ENCODE measurements around the gene OR2AJ1.
"Not testable (repeated sequence)": the region's sequence is repeated elsewhere in the genome, so short reads cannot be mapped to it uniquely, and the experiment has no call there.

The OR2AJ1 gene

DNA sequence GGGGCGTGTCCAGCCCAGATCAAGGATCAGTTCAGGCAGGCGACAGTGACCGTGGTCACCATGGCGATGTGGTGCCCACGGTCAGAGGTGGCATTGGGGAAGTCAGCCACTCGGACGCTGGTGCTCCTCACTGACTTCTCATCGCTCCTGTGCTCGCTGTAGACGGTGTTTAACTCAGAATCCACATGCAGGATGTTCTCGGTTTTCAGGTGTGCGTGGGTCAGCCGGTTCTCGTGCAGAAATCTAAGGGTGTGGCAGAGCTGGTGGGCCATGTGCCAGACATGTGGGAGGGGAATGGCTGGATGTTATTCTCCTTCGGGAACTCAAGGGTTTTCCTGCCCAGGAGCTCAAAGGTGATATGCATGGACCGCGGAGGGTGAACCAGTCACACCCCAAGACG is 11.7 kb downstream of the OR2AJ1 start:
- H3K4me1 ChIP-seq, result no peaks in the 10 kb centered on the region
- no peaks in the 10 kb centered on the region for H3K36me3 ChIP-seq
- DNase-seq, result no peak
- no peak overlapping the region for H3K4me3 ChIP-seq (ENCODE audit: low read depth, low read length)
- no peaks in the 10 kb centered on the region for H3K9me3 ChIP-seq
- TF ChIP-seq, protein P1, sequence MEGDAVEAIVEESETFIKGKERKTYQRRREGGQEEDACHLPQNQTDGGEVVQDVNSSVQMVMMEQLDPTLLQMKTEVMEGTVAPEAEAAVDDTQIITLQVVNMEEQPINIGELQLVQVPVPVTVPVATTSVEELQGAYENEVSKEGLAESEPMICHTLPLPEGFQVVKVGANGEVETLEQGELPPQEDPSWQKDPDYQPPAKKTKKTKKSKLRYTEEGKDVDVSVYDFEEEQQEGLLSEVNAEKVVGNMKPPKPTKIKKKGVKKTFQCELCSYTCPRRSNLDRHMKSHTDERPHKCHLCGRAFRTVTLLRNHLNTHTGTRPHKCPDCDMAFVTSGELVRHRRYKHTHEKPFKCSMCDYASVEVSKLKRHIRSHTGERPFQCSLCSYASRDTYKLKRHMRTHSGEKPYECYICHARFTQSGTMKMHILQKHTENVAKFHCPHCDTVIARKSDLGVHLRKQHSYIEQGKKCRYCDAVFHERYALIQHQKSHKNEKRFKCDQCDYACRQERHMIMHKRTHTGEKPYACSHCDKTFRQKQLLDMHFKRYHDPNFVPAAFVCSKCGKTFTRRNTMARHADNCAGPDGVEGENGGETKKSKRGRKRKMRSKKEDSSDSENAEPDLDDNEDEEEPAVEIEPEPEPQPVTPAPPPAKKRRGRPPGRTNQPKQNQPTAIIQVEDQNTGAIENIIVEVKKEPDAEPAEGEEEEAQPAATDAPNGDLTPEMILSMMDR (IDR thresholded peaks at IDR 0.05; ENCODE audit: low read depth, low read length), result no peak
- no peaks in the 10 kb centered on the region for H3K27me3 ChIP-seq

DNA sequence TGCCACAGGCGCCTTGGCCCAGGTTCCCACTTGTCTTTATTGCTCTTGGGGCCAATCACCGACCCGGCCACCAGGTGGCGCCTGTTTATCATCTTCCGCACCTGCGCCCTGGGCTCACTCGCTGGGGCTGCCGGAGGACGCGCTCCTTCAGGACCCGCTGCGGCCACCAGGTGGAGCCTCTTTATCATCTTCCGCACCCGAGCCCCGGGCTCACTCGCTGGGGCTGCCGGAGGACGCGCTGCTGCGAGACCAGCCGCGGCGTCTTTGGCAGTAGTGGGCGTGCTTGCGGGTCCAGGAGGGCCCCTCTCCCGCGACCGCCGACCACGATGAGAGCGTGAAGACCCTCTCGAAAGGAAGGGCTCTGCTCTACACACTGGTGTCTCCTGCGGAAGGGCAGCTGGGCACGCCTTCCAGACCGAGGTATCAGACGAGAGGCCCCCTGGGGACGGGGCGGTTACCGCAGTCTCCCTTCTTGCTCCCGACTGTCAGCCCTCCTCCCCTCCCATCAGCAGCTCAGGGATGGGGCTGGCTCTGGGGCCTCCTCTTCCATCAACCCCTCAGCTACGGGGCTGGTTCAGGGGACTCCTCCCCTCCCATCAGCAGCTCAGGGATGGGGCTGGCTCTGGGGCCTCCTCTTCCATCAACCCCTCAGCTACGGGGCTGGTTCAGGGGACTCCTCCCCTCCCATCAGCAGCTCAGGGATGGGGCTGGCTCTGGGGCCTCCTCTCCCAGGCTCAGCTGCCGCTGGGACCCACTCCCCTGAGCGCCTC is 12.5 kb downstream of the OR2AJ1 start:
- TF ChIP-seq, protein P1 (IDR thresholded peaks at IDR 0.05; ENCODE audit: low read depth, low read length), result peak; percentile 94
- DNase-seq, result peak; percentile 95
- H3K36me3 ChIP-seq, H3K4me1 ChIP-seq, H3K27me3 ChIP-seq, H3K9me3 ChIP-seq: not testable (repeated sequence)
- H3K4me3 ChIP-seq (ENCODE audit: low read depth, low read length), result peak overlapping the region; percentile 68

DNA sequence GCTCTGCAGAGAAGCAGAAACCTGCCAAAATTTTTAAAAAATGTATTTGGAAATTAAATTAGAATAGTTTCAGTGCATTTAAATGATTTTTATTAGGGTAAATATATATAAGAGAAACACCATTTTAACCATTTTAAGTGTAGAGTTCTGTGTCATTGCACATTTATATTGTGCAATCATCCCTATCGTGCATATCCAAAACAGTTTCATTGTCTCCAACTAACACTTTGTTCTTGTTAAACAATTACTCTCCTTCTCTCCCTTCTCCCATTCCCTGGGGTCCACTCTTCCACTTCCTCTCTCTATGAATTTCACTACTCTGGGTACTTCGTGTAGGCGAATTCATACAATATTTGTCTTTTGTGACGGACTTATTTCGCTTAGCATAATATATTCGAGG is 17.9 kb downstream of the OR2AJ1 start:
- Histone ChIP-seq H3K9me3 (no peaks in the 10 kb centered on the region), H3K4me3 (ENCODE audit: low read depth, low read length) (no peak overlapping the region), H3K36me3 (no peaks in the 10 kb centered on the region), H3K27me3 (no peaks in the 10 kb centered on the region), H3K4me1 (no peaks in the 10 kb centered on the region)
- TF ChIP-seq, protein P1 (IDR thresholded peaks at IDR 0.05; ENCODE audit: low read depth, low read length), result no peak
- DNase-seq, result no peak

DNA sequence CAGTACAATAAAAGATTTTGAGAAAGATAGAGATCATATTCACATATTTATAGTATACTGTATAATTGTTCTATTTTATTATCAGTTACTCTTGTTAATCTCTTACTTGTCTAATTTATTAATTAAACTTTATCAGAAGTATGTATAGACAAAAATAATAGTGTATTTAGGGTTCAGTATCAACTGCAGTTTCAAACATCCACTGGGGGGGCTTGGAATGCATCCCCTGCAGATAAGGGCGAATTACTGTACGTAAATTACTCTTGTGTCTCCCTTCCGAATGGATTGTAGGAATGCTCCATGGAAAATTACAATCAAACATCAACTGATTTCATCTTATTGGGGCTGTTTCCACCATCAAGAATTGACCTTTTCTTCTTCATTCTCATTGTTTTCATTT is 23.9 kb downstream of the OR2AJ1 start, which contains the start of gene OR2L8:
TSS of gene OR2L8 (plus strand) at position 301 of the 400 bp plus-strand sequence. CDS start at position 301, 0 bp downstream.
- H3K9me3 ChIP-seq, result no peaks in the 10 kb centered on the region
- no peaks in the 10 kb centered on the region for H3K4me1 ChIP-seq
- H3K27me3 ChIP-seq, result no peaks in the 10 kb centered on the region
- H3K4me3 ChIP-seq (ENCODE audit: low read depth, low read length), result no peak within 1 kb of the TSS
- H3K36me3 ChIP-seq, result no peaks in the 10 kb centered on the region
- DNase-seq, result no peak
- TF ChIP-seq, protein P1 (IDR thresholded peaks at IDR 0.05; ENCODE audit: low read depth, low read length), result no peak

DNA sequence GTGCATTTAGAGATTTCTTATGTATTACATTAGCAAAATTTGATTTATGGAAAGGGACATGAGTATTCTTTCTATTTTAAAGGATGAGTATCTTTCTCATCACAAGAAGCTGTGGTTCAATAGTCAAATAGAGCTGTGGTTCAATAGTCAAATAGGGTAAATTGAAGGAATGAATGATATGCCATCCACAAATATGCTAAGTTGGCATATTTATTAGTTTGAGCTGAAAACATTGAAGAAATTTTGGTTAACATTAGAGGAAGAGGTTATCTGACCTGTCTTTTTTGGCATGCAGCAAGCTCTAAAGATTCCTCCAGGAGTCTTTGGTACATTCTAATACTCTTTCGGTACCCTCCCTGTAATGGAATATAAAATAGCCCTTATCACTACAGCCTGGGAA is 28.7 kb downstream of the OR2AJ1 start:
- Histone ChIP-seq H3K9me3 (no peaks in the 10 kb centered on the region), H3K36me3 (no peaks in the 10 kb centered on the region), H3K4me3 (ENCODE audit: low read depth, low read length) (no peak overlapping the region), H3K27me3 (no peaks in the 10 kb centered on the region), H3K4me1 (no peaks in the 10 kb centered on the region)
- TF ChIP-seq, protein P1 (IDR thresholded peaks at IDR 0.05; ENCODE audit: low read depth, low read length), result no peak
- DNase-seq, result no peak

DNA sequence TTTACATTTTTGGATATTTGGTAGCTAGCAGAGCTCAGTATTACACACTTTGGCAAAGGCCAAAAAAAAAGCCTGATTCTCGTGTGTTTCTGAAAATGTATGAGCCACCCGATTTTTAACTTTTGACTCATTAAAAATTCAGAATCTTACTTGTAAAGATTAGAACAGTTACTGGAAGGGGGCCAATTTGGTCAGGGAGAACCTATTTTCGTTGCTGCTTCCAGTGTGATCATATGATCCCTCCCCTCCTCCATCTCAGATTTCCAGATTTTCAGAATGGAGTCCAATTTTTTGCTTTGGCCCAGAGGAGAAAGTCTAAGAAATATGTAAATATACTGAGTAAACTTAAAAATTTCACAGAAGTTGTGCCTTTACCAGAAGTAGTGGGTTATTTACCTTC is 37.1 kb downstream of the OR2AJ1 start:
- Histone ChIP-seq H3K9me3 (no peaks in the 10 kb centered on the region), H3K4me3 (ENCODE audit: low read depth, low read length) (no peak overlapping the region), H3K36me3 (no peaks in the 10 kb centered on the region), H3K27me3 (no peaks in the 10 kb centered on the region), H3K4me1 (no peaks in the 10 kb centered on the region)
- TF ChIP-seq, protein P1 (IDR thresholded peaks at IDR 0.05; ENCODE audit: low read depth, low read length), result no peak
- DNase-seq, result no peak

All from BE2C (cell line).